GM18502 (cell line): ENCODE data around the gene GATA2.

ENCODE experiments used
- ATAC-seq: cut with Tn5 transposase; IDR thresholded peaks from one replicate; pipeline ENCODE4 v1.9.1; 2021; ENCODE audit warnings: mild to moderate bottlenecking; ENCODE audit not compliant: unreplicated experiment, poor library complexity

GATA2 gene

GRCh38 chr3:128461731-128462130, 31.3 kb downstream of the GATA2 start:
- ATAC-seq, result no peak

- no peak for ATAC-seq
These were observed 33.6 kb downstream of the GATA2 start for GRCh38 chr3:128459461-128459820.

GRCh38 chr3:128458746-128459460, 34.1 kb downstream of the GATA2 start:
- no peak for ATAC-seq

DNA sequence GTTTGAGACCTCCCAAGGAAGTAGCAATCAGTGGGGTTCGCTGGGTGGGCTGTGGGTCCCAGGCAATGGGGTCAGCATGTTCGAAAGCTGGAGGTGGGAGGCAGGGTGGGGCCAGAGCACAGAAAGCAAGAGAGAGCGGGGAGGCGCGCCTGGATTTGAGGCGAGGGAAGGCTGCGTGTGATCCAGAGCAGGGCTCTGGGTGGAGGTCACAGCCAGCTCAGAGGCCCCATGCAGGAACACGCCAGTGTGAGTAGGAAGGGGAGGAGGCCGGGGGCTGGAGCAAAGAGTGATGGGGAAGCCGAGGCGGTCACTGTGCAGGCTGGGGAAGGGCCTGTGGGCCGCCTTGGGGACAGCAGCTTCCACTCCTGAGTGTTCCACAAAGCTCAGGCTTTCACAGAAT, 35.1 kb downstream of the GATA2 start:
- no peak for ATAC-seq

- no peak for ATAC-seq
These were observed 36.0 kb downstream of the GATA2 start for GRCh38 chr3:128456776-128457715.

GRCh38 chr3:128455786-128456748, 36.9 kb downstream of the GATA2 start:
- ATAC-seq, result no peak

DNA sequence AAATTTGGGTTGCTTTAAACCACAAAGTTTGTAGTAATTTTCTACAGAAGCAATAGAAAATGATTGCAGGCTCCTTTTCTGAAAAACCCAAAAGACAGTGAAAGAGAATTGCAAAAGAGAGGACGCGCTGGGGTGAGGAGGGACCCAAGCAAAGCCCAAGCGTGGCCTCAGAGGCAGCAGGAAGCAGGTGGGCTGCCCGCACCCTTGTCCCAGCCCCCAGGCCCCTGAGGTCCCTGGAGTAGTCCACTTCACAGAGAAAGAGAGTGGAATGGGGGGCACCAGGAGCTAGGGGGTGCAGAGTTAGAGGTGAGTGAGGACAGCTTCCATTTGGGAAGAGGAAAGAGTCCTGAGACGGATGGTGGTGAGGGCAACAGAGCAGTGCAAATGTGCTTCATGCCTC, 37.9 kb downstream of the GATA2 start:
- no peak for ATAC-seq

GRCh38 chr3:128454310-128454618, 38.7 kb downstream of the GATA2 start:
- no peak for ATAC-seq

DNA sequence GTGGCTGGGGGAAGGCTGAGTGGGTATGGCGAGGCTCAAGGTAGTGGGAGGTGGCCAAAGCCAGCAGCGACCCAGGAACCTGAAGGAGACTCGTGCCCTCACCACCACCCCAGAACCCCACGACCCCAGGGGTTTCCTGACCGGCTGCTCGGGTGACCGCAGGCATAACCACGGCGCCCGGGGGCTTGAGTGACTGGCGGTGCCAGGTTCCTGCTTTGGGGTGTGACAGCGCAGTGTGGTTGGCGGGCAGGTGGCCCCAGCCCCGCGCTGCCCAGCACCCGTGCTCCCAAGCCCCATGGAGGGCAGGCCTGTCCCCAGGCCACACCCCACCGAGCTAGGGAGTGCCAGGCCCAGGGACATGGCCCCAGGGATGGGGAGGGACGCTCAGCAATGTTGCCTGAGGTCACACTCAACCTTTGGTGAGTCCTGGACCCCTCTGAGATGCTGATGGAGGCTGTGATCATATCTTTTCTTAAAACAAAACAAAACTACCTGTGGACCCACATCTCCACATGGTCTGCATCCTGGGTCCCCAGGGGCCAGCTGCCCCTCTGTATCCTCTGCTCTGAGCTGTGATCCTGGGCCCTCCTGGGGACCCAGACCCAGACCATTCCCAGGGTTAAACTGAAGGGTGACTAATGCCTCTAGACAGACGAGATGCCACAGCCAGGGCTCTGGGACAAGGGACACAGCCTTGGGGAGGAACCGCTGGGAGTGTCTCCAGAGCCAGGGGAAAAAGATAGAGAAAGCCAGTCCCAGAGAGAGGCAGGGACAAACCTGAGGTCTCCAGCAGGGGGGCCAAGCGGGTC, 39.3 kb downstream of the GATA2 start:
- no peak for ATAC-seq

GRCh38 chr3:128452678-128453275, 40.2 kb downstream of the GATA2 start:
- no peak for ATAC-seq

DNA sequence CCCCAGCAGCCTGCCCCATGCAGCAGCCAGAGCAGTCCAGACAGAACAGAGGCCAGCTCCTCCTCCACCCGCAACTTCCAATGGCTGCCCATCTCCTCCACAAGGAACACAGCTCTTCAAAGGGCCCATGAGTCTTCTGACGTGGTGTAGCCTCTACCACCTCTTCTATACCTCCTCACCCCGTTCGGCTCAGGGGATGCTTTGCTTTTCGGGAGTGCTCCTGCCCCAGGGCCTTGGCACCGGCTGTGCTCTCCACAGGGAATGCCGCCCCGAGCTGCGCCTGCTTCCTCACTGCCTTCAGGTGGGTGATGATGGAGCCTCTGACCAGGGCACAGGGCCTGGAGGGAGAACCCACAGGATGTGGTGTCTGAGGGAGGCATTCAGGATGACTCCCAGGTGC, 40.9 kb downstream of the GATA2 start:
- no peak for ATAC-seq

DNA sequence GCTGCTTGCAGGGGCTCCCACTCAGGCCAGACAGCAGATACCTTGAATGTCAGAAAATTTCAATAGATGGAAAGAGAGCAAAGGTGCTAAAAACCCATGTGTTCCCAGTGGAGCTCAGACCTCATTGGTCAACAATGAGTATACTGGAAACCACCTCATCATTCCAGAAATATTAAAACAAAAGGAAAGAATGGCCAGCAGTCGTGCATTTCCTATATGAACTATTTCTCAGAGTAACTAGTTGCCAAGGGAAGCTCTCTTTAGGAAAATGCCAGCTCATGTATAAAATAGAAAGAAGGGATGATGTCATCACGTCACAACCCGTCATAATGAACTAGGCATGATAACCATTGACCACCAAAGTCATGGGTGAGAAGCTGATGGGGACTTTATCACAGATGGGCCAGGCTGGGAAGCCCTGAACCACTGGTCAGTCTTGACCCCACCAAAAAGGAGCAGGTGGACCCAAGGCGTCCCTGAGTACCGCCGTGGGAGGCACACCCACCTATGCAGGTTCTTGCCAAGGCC, 43.8 kb downstream of the GATA2 start:
- ATAC-seq, result no peak

DNA sequence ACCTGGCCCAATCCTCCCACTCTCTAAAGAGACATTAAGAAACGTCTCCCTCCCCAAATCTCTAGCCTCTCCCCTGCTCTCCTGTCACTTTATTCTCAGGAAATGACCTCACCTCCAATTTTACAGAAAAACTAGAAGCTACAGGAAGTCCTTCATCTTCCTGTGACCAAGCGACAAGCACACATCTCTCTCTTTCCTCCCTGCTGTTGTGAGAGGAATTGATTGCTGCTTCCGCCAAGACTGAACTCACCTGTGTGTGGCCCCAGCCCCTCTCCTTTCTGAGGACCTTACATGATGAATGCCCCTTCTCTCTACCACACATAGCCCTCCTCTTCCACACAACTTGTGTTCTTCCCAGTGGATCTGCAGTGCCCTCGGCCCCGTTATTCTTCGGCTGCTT, 44.5 kb downstream of the GATA2 start:
- ATAC-seq, result no peak

- no peak for ATAC-seq
These were observed 45.4 kb downstream of the GATA2 start for GRCh38 chr3:128447561-128448013.

GRCh38 chr3:128446821-128447220, 46.2 kb downstream of the GATA2 start:
- no peak for ATAC-seq

- no peak for ATAC-seq
These were observed 47.6 kb downstream of the GATA2 start for GRCh38 chr3:128445357-128445756.

- ATAC-seq, result no peak
These were observed 49.2 kb downstream of the GATA2 start for GRCh38 chr3:128443771-128444170.

GRCh38 chr3:128442949-128443348, 50.1 kb downstream of the GATA2 start:
- no peak for ATAC-seq

- no peak for ATAC-seq
These were observed 50.9 kb downstream of the GATA2 start for GRCh38 chr3:128442070-128442469.
